ENCODE measurements around the gene PSG6. TPM values are rescaled to one million over a fixed set of nuclear protein-coding genes. Genes with fewer than 3 reads are reported as not detected.
A peak's percentile ranks its signal among the peaks of the same experiment; 100 is the strongest.
"Not testable (repeated sequence)": the region's sequence is repeated elsewhere in the genome, so short reads cannot be mapped to it uniquely, and the experiment has no call there.

PSG6 gene
- not detected for total RNA-seq

- DNase-seq; intact Hi-C loops (cut with micrococcal nuclease); CTCF ChIA-PET; H3K27ac Mint-ChIP-seq; H3K27me3 Mint-ChIP-seq (ENCODE audit: low read depth); H3K36me3 Mint-ChIP-seq (ENCODE audit: low read depth); H3K4me3 Mint-ChIP-seq; H3K4me1 Mint-ChIP-seq (ENCODE audit: low read depth); H3K9me3 Mint-ChIP-seq: not testable (repeated sequence)
Measured at GRCh38 chr19:42917634-42918033, at the start of gene PSG6. TSS of gene PSG6 (minus strand) at chr19:42917894. CDS start at chr19:42917792, 102 bp downstream.

- no peak overlapping the region for H3K27ac Mint-ChIP-seq
- H3K36me3 Mint-ChIP-seq (ENCODE audit: low read depth) = no peaks in the 10 kb centered on the region
- no peak for DNase-seq
- CTCF ChIA-PET = no interaction called here
- H3K27me3 Mint-ChIP-seq (ENCODE audit: low read depth) = peaks cover 3% of the 10 kb centered on the region
- H3K4me3 Mint-ChIP-seq = no peak overlapping the region
- no peaks in the 10 kb centered on the region for H3K4me1 Mint-ChIP-seq (ENCODE audit: low read depth)
- intact Hi-C loops (cut with micrococcal nuclease) = no loop called here
- H3K9me3 Mint-ChIP-seq = no peaks in the 10 kb centered on the region
Measured at GRCh38 chr19:42965176-42965575, 47.5 kb upstream of the PSG6 start.

- CTCF ChIA-PET = no interaction called here
- Mint-ChIP-seq H3K36me3 (ENCODE audit: low read depth) (no peaks in the 10 kb centered on the region), H3K27me3 (ENCODE audit: low read depth) (peaks cover 3% of the 10 kb centered on the region), H3K4me1 (ENCODE audit: low read depth) (no peaks in the 10 kb centered on the region), H3K9me3 (no peaks in the 10 kb centered on the region), H3K27ac (no peak overlapping the region), H3K4me3 (no peak overlapping the region)
- intact Hi-C loops (cut with micrococcal nuclease) = no loop called here
- DNase-seq = no peak
Measured at GRCh38 chr19:42961119-42961518, 43.4 kb upstream of the PSG6 start.

GRCh38 chr19:42952126-42952525 lies 34.4 kb upstream of the PSG6 start:
- H3K27me3 Mint-ChIP-seq (ENCODE audit: low read depth); H3K36me3 Mint-ChIP-seq (ENCODE audit: low read depth); H3K4me1 Mint-ChIP-seq (ENCODE audit: low read depth); CTCF ChIA-PET; H3K9me3 Mint-ChIP-seq; H3K27ac Mint-ChIP-seq; H3K4me3 Mint-ChIP-seq; DNase-seq; intact Hi-C loops (cut with micrococcal nuclease): not testable (repeated sequence)

- intact Hi-C loops (cut with micrococcal nuclease); H3K27ac Mint-ChIP-seq; CTCF ChIA-PET; H3K36me3 Mint-ChIP-seq (ENCODE audit: low read depth); H3K4me3 Mint-ChIP-seq; DNase-seq; H3K4me1 Mint-ChIP-seq (ENCODE audit: low read depth); H3K9me3 Mint-ChIP-seq; H3K27me3 Mint-ChIP-seq (ENCODE audit: low read depth): not testable (repeated sequence)
Measured at GRCh38 chr19:42951476-42951875, 33.8 kb upstream of the PSG6 start.

GRCh38 chr19:42942187-42942789 lies 24.6 kb upstream of the PSG6 start:
- intact Hi-C loops (cut with micrococcal nuclease) = no loop called here
- no peak overlapping the region for H3K4me3 Mint-ChIP-seq
- H3K4me1 Mint-ChIP-seq (ENCODE audit: low read depth) = no peaks in the 10 kb centered on the region
- no peaks in the 10 kb centered on the region for H3K36me3 Mint-ChIP-seq (ENCODE audit: low read depth)
- no peaks in the 10 kb centered on the region for H3K9me3 Mint-ChIP-seq
- DNase-seq = no peak
- peaks cover 9% of the 10 kb centered on the region for H3K27me3 Mint-ChIP-seq (ENCODE audit: low read depth)
- no peak overlapping the region for H3K27ac Mint-ChIP-seq
- CTCF ChIA-PET = no interaction called here

- H3K27me3 Mint-ChIP-seq (ENCODE audit: low read depth); CTCF ChIA-PET; H3K36me3 Mint-ChIP-seq (ENCODE audit: low read depth); H3K4me1 Mint-ChIP-seq (ENCODE audit: low read depth); H3K4me3 Mint-ChIP-seq; DNase-seq; intact Hi-C loops (cut with micrococcal nuclease); H3K27ac Mint-ChIP-seq; H3K9me3 Mint-ChIP-seq: not testable (repeated sequence)
Measured at GRCh38 chr19:42937107-42937506, 19.4 kb upstream of the PSG6 start, which contains the start of gene PSG7. TSS of gene PSG7 (minus strand) at chr19:42937207. CDS start at chr19:42937076, 131 bp downstream.

GRCh38 chr19:42934726-42935125 lies 17.0 kb upstream of the PSG6 start:
- H3K27me3 Mint-ChIP-seq (ENCODE audit: low read depth); intact Hi-C loops (cut with micrococcal nuclease); H3K4me3 Mint-ChIP-seq; DNase-seq; H3K4me1 Mint-ChIP-seq (ENCODE audit: low read depth); H3K9me3 Mint-ChIP-seq; CTCF ChIA-PET; H3K36me3 Mint-ChIP-seq (ENCODE audit: low read depth); H3K27ac Mint-ChIP-seq: not testable (repeated sequence)

- H3K4me1 Mint-ChIP-seq (ENCODE audit: low read depth); H3K27me3 Mint-ChIP-seq (ENCODE audit: low read depth); H3K36me3 Mint-ChIP-seq (ENCODE audit: low read depth); DNase-seq; intact Hi-C loops (cut with micrococcal nuclease); H3K9me3 Mint-ChIP-seq; H3K4me3 Mint-ChIP-seq; H3K27ac Mint-ChIP-seq: not testable (repeated sequence)
- CTCF ChIA-PET = interaction anchor here (0.6 kb wide), 1 partner anchor 121 kb away, joined by 3 read pairs; no protein-coding TSS in a partner anchor
Measured at GRCh38 chr19:42934183-42934582, 16.5 kb upstream of the PSG6 start.

GRCh38 chr19:42933412-42933811 lies 15.7 kb upstream of the PSG6 start:
- H3K4me3 Mint-ChIP-seq; intact Hi-C loops (cut with micrococcal nuclease); H3K27me3 Mint-ChIP-seq (ENCODE audit: low read depth); H3K36me3 Mint-ChIP-seq (ENCODE audit: low read depth); H3K27ac Mint-ChIP-seq; H3K4me1 Mint-ChIP-seq (ENCODE audit: low read depth); DNase-seq; H3K9me3 Mint-ChIP-seq; CTCF ChIA-PET: not testable (repeated sequence)

- H3K9me3 Mint-ChIP-seq; H3K36me3 Mint-ChIP-seq (ENCODE audit: low read depth); H3K27ac Mint-ChIP-seq; DNase-seq; H3K27me3 Mint-ChIP-seq (ENCODE audit: low read depth); H3K4me1 Mint-ChIP-seq (ENCODE audit: low read depth); CTCF ChIA-PET; intact Hi-C loops (cut with micrococcal nuclease); H3K4me3 Mint-ChIP-seq: not testable (repeated sequence)
Measured at GRCh38 chr19:42932485-42933101, 14.9 kb upstream of the PSG6 start.

- H3K9me3 Mint-ChIP-seq; H3K36me3 Mint-ChIP-seq (ENCODE audit: low read depth); H3K27me3 Mint-ChIP-seq (ENCODE audit: low read depth); H3K27ac Mint-ChIP-seq; H3K4me3 Mint-ChIP-seq; H3K4me1 Mint-ChIP-seq (ENCODE audit: low read depth); CTCF ChIA-PET: not testable (repeated sequence)
- intact Hi-C loops (cut with micrococcal nuclease) = loop anchor here (2.0 kb wide), 1 partner anchor 157 kb away; no protein-coding TSS in a partner anchor
- peak; percentile 9 for DNase-seq
Measured at GRCh38 chr19:42930214-42930613, 12.5 kb upstream of the PSG6 start.

GRCh38 chr19:42928896-42929295 lies 11.2 kb upstream of the PSG6 start:
- Mint-ChIP-seq H3K27ac (no peak overlapping the region), H3K27me3 (ENCODE audit: low read depth) (peaks cover 6% of the 10 kb centered on the region), H3K4me3 (no peak overlapping the region), H3K9me3 (no peaks in the 10 kb centered on the region), H3K4me1 (ENCODE audit: low read depth) (no peaks in the 10 kb centered on the region), H3K36me3 (ENCODE audit: low read depth) (no peaks in the 10 kb centered on the region)
- intact Hi-C loops (cut with micrococcal nuclease) = no loop called here
- CTCF ChIA-PET = no interaction called here
- no peak for DNase-seq
